Vagina (tissue), 2 donors: ENCODE data around the gene GART.
A peak's percentile ranks its signal among the peaks of the same experiment; 100 is the strongest.

Source experiments
- CTCF ChIP-seq, 3 experiments: fragments of 450-650 bp in 2 of 3; fragments of 200-600 bp in 1 of 3; sonication (generic) in 1 of 3; IDR thresholded peaks; one replicate each; pipeline ENCODE4 v1.5.1; 2017 to 2019; ENCODE audit warnings: antibody characterized with exemption in 3 of 3, mild to moderate bottlenecking in 2 of 3, moderate library complexity in 2 of 3
- POLR2A ChIP-seq, 2 donors: fragments of 450-650 bp; IDR thresholded peaks; one replicate each; pipeline ENCODE4 v1.6.1; 2017; ENCODE audit warnings: antibody characterized with exemption in 2 of 2, mild to moderate bottlenecking in 2 of 2, moderate library complexity in 2 of 2

GRCh38 chr21:33491373-33492102 lies 50.4 kb downstream of the GART start, which contains the start of gene DNAJC28:
- no peak for TF ChIP-seq CTCF (IDR thresholded peaks at IDR 0.05)
- peak in 1 of 2 donors; percentile 11 for TF ChIP-seq POLR2A (IDR thresholded peaks at IDR 0.05)
